ENCODE measurements around the gene BRICD5. TPM values are rescaled to one million over a fixed set of nuclear protein-coding genes. Genes with fewer than 3 reads are reported as not detected.

Gene BRICD5
- total and polyA plus RNA-seq, 2 of the 13 experiments (the other 11 are each of a cell fraction or from before 2014, with no cell fraction given) = 1.6 to 5.8 TPM

GRCh38 chr16:2194166-2194834 lies 16.4 kb downstream of the BRICD5 start:
- H4K20me1 ChIP-seq (ENCODE audit: insufficient read depth, low read length) = no peaks in the 10 kb centered on the region
- in situ Hi-C loops (cut with HindIII; ENCODE audit: extremely low pct_ligation_motif_present, low pct_unique_long_range_greater_than_20kb) (no loop called here), intact Hi-C loops (cut with micrococcal nuclease; ENCODE audit: unreplicated experiment) (no loop called here)
- ChIA-PET CTCF (ENCODE audit: low intra/inter-chr PET ratio, low total read pairs) (interaction anchor here (1.6 kb wide), 1 partner anchor 57 kb away, joined by 6 read pairs; the partner anchor contains the start of gene ECI1), POLR2A (interaction anchor here (0.8 to 2.9 kb wide), 9 partner anchors 10 to 57 kb away, joined by 3 to 19 read pairs (median 4); partner anchors contain the start of genes E4F1, ECI1, PGP and TRAF7)
- H3K4me1 ChIP-seq (ENCODE audit: insufficient read depth, low read length) = peaks cover 60% of the 10 kb centered on the region
- FAIRE-seq (no peak), ATAC-seq (no peak), DNase-seq (ENCODE audit: low spot score) (no peak)
- H3K27ac ChIP-seq (ENCODE audit: extremely low read length, insufficient read depth, low read length) = no peak overlapping the region
- H3K4me3 ChIP-seq (replicated peaks in 1 of 3; ENCODE audit: insufficient read depth in 1 of 3, low read depth in 2 of 3, low read length in 3 of 3) = no peak overlapping the region; a peak in 1 of 6 replicates
- no peaks in the 10 kb centered on the region for H3K36me3 ChIP-seq (replicated peaks in 1 of 2; ENCODE audit: control insufficient read depth in 1 of 2, insufficient read depth in 2 of 2, low read length in 2 of 2)
- peaks cover 2 to 28% of the 10 kb centered on the region in 2 experiments; a peak in 3 of 5 replicates for H3K27me3 ChIP-seq (ENCODE audit: control insufficient read depth in 1 of 2, insufficient read depth in 2 of 2, low read length in 2 of 2)
- H3K9ac ChIP-seq (ENCODE audit: insufficient read depth, low read depth, low read length) = no peak overlapping the region
- no peaks in the 10 kb centered on the region for H3K79me2 ChIP-seq (ENCODE audit: insufficient read depth, low read length)
- no peaks in the 10 kb centered on the region for H3K9me3 ChIP-seq (ENCODE audit: low read length)
- TF ChIP-seq ZFP36 (IDR thresholded peaks at IDR 0.05; ENCODE audit: borderline replicate concordance, low read depth, low read length, partially characterized antibody) (no peak), IKZF4 (CRISPR knock-in tag; IDR thresholded peaks at IDR 0.05; ENCODE audit: borderline replicate concordance, low read depth, not compliant biosample characterization) (peak; percentile 7), ZNF605 (CRISPR knock-in tag; IDR thresholded peaks at IDR 0.05) (peak; percentile 45; the same call in 1 of the 2 replicates), CBFB (CRISPR knock-in tag; IDR thresholded peaks at IDR 0.05) (no peak), MTERF4 (CRISPR knock-in tag; IDR thresholded peaks at IDR 0.05) (0 out of 2 replicates have a peak, but pooled peaks have one; percentile 24), RFX1 (IDR thresholded peaks at IDR 0.05) (peak; percentile 63), NFIB (CRISPR knock-in tag; IDR thresholded peaks at IDR 0.05; ENCODE audit: borderline replicate concordance) (0 out of 2 replicates have a peak, but pooled peaks have one; percentile 31)
- peak overlapping the region; percentile 16; the same call in 1 of the 2 replicates for H3K4me2 ChIP-seq (ENCODE audit: low read depth, low read length)
- no peak overlapping the region for H2AFZ ChIP-seq (ENCODE audit: low read length)
- BruUV-seq (replicated peaks) = no TSS peak
- WGBS (ENCODE audit: low lambda C conversion rate) = 36% methylated on average over 11 of the region's 16 CpGs
